RCC 7860 (cell line): ENCODE measurements around the gene ADAMTSL3.
A peak's percentile ranks its signal among the peaks of the same experiment; 100 is the strongest.
"Not testable (repeated sequence)": the region's sequence is repeated elsewhere in the genome, so short reads cannot be mapped to it uniquely, and the experiment has no call there.

Experiments
- DNase-seq: peaks from one replicate; pipeline ENCODE4 v3.0.0-alpha.2; 2015; ENCODE audit warnings: low spot score
- FAIRE-seq: peaks from 2 replicates; lab custom pipeline; 2012; peaks lifted over from hg19 to GRCh38; lab: Jason Lieb, UNC

The ADAMTSL3 gene

GRCh38 chr15:83734487-83734886 lies 80.6 kb downstream of the ADAMTSL3 start:
- FAIRE-seq, result no peak
- DNase-seq, result no peak

- FAIRE-seq (no peak), DNase-seq (no peak)
These were observed 85.7 kb downstream of the ADAMTSL3 start for GRCh38 chr15:83739629-83740028.

GRCh38 chr15:83745771-83746170 lies 91.8 kb downstream of the ADAMTSL3 start:
- DNase-seq, result no peak
- FAIRE-seq, result no peak

- DNase-seq, result peak; percentile 74
- FAIRE-seq, result peak; percentile 91
These were observed 92.3 kb downstream of the ADAMTSL3 start for GRCh38 chr15:83746231-83746630.

- FAIRE-seq (peak; percentile 73), DNase-seq (peak; percentile 75)
These were observed 93.3 kb downstream of the ADAMTSL3 start for GRCh38 chr15:83747050-83747717.

GRCh38 chr15:83747718-83748110 lies 93.8 kb downstream of the ADAMTSL3 start:
- DNase-seq (no peak), FAIRE-seq (no peak)

GRCh38 chr15:83753872-83754493 lies 100.1 kb downstream of the ADAMTSL3 start:
- DNase-seq (no peak), FAIRE-seq (no peak)

- DNase-seq, FAIRE-seq: not testable (repeated sequence)
These were observed 103.4 kb downstream of the ADAMTSL3 start for GRCh38 chr15:83757291-83757690.

GRCh38 chr15:83762367-83762766 lies 108.4 kb downstream of the ADAMTSL3 start:
- FAIRE-seq, result no peak
- DNase-seq, result no peak

- no peak for FAIRE-seq
- no peak for DNase-seq
These were observed 110.4 kb downstream of the ADAMTSL3 start for GRCh38 chr15:83764201-83764838.

GRCh38 chr15:83766339-83766738 lies 112.4 kb downstream of the ADAMTSL3 start:
- FAIRE-seq (no peak), DNase-seq (no peak)

GRCh38 chr15:83767741-83768140 lies 113.8 kb downstream of the ADAMTSL3 start:
- DNase-seq (no peak), FAIRE-seq (no peak)

- FAIRE-seq, result no peak
- no peak for DNase-seq
These were observed 115.6 kb downstream of the ADAMTSL3 start for GRCh38 chr15:83769411-83769999.

- FAIRE-seq (no peak), DNase-seq (no peak)
These were observed 121.8 kb downstream of the ADAMTSL3 start for GRCh38 chr15:83775738-83776137.

- no peak for FAIRE-seq
These were observed 123.1 kb downstream of the ADAMTSL3 start for GRCh38 chr15:83776986-83777385.

GRCh38 chr15:83783227-83783626 lies 129.3 kb downstream of the ADAMTSL3 start:
- FAIRE-seq (no peak), DNase-seq (no peak)

More at GRCh38 chr15:83776986-83777385, 123.1 kb downstream of the ADAMTSL3 start:
- no peak for DNase-seq

- FAIRE-seq (peak; percentile 97), DNase-seq (peak; percentile 85)
These were observed 131.1 kb downstream of the ADAMTSL3 start for GRCh38 chr15:83784975-83785374.

- no peak for DNase-seq
- FAIRE-seq, result no peak
These were observed 132.4 kb downstream of the ADAMTSL3 start for GRCh38 chr15:83786336-83786735.

- FAIRE-seq (no peak), DNase-seq (no peak)
These were observed 139.1 kb downstream of the ADAMTSL3 start for GRCh38 chr15:83793069-83793468.

GRCh38 chr15:83794209-83794608 lies 140.3 kb downstream of the ADAMTSL3 start:
- DNase-seq (no peak), FAIRE-seq (no peak)

GRCh38 chr15:83809345-83809744 lies 155.4 kb downstream of the ADAMTSL3 start:
- DNase-seq (no peak), FAIRE-seq (no peak)

- no peak for FAIRE-seq
These were observed 156.2 kb downstream of the ADAMTSL3 start for GRCh38 chr15:83810110-83810509.

More at GRCh38 chr15:83810110-83810509, 156.2 kb downstream of the ADAMTSL3 start:
- no peak for DNase-seq
